BE2C (cell line): Measurements from ENCODE around the gene PURA.
"Not testable (repeated sequence)": the region's sequence is repeated elsewhere in the genome, so short reads cannot be mapped to it uniquely, and the experiment has no call there.

Experiments used
- DNase-seq: peaks from one replicate; pipeline ENCODE4 v3.0.0-alpha.2; 2020
- H3K27me3 ChIP-seq: fragments of 250-450 bp; sonication (Bioruptor Pico); 2 replicates; pipeline ENCODE4 v1.5.1; 2020; ENCODE audit warnings: mild to moderate bottlenecking
- H3K36me3 ChIP-seq: fragments of 250-450 bp; sonication (Bioruptor Pico); 2 replicates; pipeline ENCODE4 v1.5.1; 2020; ENCODE audit warnings: mild to moderate bottlenecking
- H3K4me1 ChIP-seq: fragments of 250-450 bp; sonication (Bioruptor Pico); 2 replicates; pipeline ENCODE4 v1.5.1; 2020
- H3K4me3 ChIP-seq: 2 replicates; pipeline ENCODE4 v1.5.1; 2011; ENCODE audit warnings: low read depth, low read length
- H3K9me3 ChIP-seq: fragments of 250-450 bp; sonication (Bioruptor Pico); 2 replicates; pipeline ENCODE4 v1.5.1; 2020
- CTCF ChIP-seq: IDR thresholded peaks from 2 replicates; pipeline ENCODE4 v1.5.1; 2012; ENCODE audit warnings: mild to moderate bottlenecking, low read depth, low read length

Gene PURA

GRCh38 chr5:140150201-140150600, 36.3 kb downstream of the PURA start:
- no peaks in the 10 kb centered on the region for H3K9me3 ChIP-seq
- H3K4me3 ChIP-seq: no peak overlapping the region
- no peaks in the 10 kb centered on the region for H3K4me1 ChIP-seq
- TF ChIP-seq CTCF: no peak
- H3K27me3 ChIP-seq: no peaks in the 10 kb centered on the region
- H3K36me3 ChIP-seq: no peaks in the 10 kb centered on the region
- DNase-seq: no peak

GRCh38 chr5:140151144-140152021, 37.5 kb downstream of the PURA start:
- TF ChIP-seq CTCF: no peak
- no peaks in the 10 kb centered on the region for H3K4me1 ChIP-seq
- no peaks in the 10 kb centered on the region for H3K36me3 ChIP-seq
- no peaks in the 10 kb centered on the region for H3K27me3 ChIP-seq
- no peak overlapping the region for H3K4me3 ChIP-seq
- DNase-seq: no peak
- no peaks in the 10 kb centered on the region for H3K9me3 ChIP-seq

- no peaks in the 10 kb centered on the region for H3K9me3 ChIP-seq
- TF ChIP-seq CTCF: no peak
- H3K4me1 ChIP-seq: 0 out of 2 replicates have a peak, but pooled peaks cover 4% of the 10 kb centered on the region
- no peak overlapping the region for H3K4me3 ChIP-seq
- H3K27me3 ChIP-seq: no peaks in the 10 kb centered on the region
- DNase-seq: no peak
- H3K36me3 ChIP-seq: no peaks in the 10 kb centered on the region
Observed at GRCh38 chr5:140152022-140152999, 38.4 kb downstream of the PURA start.

GRCh38 chr5:140153255-140153654, 39.3 kb downstream of the PURA start:
- H3K4me1 ChIP-seq: 0 out of 2 replicates have a peak, but pooled peaks cover 4% of the 10 kb centered on the region
- no peaks in the 10 kb centered on the region for H3K36me3 ChIP-seq
- TF ChIP-seq CTCF: no peak
- H3K9me3 ChIP-seq: no peaks in the 10 kb centered on the region
- DNase-seq: no peak
- H3K4me3 ChIP-seq: no peak overlapping the region
- no peaks in the 10 kb centered on the region for H3K27me3 ChIP-seq

- Histone ChIP-seq H3K36me3 (no peaks in the 10 kb centered on the region), H3K9me3 (no peaks in the 10 kb centered on the region), H3K27me3 (no peaks in the 10 kb centered on the region), H3K4me1 (0 out of 2 replicates have a peak, but pooled peaks cover 4% of the 10 kb centered on the region), H3K4me3 (no peak overlapping the region)
- no peak for TF ChIP-seq CTCF
- no peak for DNase-seq
Observed at GRCh38 chr5:140153905-140154304, 40.0 kb downstream of the PURA start.

GRCh38 chr5:140154710-140155381, 40.9 kb downstream of the PURA start:
- H3K4me1 ChIP-seq, H3K9me3 ChIP-seq: not testable (repeated sequence)

More at GRCh38 chr5:140154710-140155381, 40.9 kb downstream of the PURA start:
- not testable (repeated sequence) for H3K36me3 ChIP-seq, DNase-seq, H3K4me3 ChIP-seq, H3K27me3 ChIP-seq
